ENCODE data around the gene EVX2. TPM values are rescaled to one million over a fixed set of nuclear protein-coding genes. Genes with fewer than 3 reads are reported as not detected.

Gene EVX2
- total and polyA plus RNA-seq, 4 donors, result not detected

DNA sequence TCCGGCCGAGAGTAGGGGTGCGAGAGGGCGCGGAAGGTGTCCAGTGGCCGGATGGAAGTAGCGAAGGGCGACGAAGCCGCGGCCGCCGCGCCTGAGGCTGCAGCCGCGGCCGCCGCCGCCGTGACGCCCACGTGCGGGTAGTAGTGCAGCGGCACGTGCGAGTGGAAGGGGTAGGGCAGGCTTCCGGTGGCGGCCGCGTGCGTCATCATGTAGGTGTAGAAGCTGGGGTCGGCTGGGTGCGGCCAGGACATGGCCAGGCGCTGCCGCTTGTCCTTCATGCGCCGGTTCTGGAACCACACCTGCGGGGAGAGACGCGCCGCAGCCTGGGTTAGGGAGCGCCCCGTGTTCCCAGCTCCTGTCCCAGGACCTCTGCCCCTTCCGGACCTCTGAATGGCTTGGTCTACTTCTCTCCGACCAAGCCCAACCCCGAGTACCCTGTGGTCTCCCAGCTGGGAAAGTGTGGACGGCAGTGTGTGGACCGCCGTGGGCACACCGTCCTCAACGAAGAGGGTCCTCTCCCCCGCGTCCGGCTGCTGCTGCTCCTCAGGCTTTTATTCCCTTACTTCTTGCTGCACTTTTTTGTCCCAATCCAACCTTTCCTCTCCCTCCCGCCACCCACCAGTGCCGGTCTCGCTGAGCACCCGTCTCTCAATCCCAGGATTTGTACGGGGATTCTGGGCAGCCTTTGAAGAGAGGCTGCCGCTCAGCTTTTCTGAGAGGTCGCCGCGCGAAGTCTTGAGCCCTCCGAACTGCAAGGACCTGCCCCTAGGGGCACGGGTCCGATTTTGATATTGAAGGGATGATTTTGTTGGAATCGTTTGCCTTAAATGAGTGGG lies 3.0 kb downstream of the EVX2 start (continued):
- TF ChIP-seq ATF3 (IDR thresholded peaks at IDR 0.05) (no peak), GABPA (IDR thresholded peaks at IDR 0.05 in 1 of 2, conservative IDR thresholded peaks at IDR 0.05 in 1 of 2) (no peak)

- peak; percentile 75 for DNase-seq (ENCODE audit: low spot score)
- 4% methylated on average over 86 of the region's 86 CpGs for WGBS
- H3K27me3 ChIP-seq (ENCODE audit: control insufficient read depth in 4 of 4, insufficient read depth in 4 of 4, low read length in 3 of 4), result peaks cover 8 to 73% (median 39%) of the 10 kb centered on the region in 4 donors
- peaks cover 0 to 16% (median 5%) of the 10 kb centered on the region in 4 donors for H3K4me1 ChIP-seq (ENCODE audit: control insufficient read depth in 4 of 4, insufficient read depth in 4 of 4, low read length in 3 of 4)
- H3K4me3 ChIP-seq (ENCODE audit: low read depth in 1 of 3, low read length in 3 of 3), result peak overlapping the region in 1 of 3 donors; percentile 35
- H3K9me3 ChIP-seq (ENCODE audit: control insufficient read depth in 4 of 4, low read length in 3 of 4), result peaks cover 0 to 27% (median 5%) of the 10 kb centered on the region in 4 donors
- H3K27ac ChIP-seq (ENCODE audit: low read depth in 1 of 2, low read length in 2 of 2), result no peak overlapping the region
- TF ChIP-seq TAF1 (conservative IDR thresholded peaks at IDR 0.05) (no peak), RAD21 (IDR thresholded peaks at IDR 0.05) (peak in 1 of 2 donors; percentile 57)
- TF ChIP-seq, protein P1, sequence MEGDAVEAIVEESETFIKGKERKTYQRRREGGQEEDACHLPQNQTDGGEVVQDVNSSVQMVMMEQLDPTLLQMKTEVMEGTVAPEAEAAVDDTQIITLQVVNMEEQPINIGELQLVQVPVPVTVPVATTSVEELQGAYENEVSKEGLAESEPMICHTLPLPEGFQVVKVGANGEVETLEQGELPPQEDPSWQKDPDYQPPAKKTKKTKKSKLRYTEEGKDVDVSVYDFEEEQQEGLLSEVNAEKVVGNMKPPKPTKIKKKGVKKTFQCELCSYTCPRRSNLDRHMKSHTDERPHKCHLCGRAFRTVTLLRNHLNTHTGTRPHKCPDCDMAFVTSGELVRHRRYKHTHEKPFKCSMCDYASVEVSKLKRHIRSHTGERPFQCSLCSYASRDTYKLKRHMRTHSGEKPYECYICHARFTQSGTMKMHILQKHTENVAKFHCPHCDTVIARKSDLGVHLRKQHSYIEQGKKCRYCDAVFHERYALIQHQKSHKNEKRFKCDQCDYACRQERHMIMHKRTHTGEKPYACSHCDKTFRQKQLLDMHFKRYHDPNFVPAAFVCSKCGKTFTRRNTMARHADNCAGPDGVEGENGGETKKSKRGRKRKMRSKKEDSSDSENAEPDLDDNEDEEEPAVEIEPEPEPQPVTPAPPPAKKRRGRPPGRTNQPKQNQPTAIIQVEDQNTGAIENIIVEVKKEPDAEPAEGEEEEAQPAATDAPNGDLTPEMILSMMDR (IDR thresholded peaks at IDR 0.05; ENCODE audit: low read depth, low read length, missing input control), result peak; percentile 44
- H3K36me3 ChIP-seq (ENCODE audit: control insufficient read depth in 4 of 4, insufficient read depth in 3 of 4, low read depth in 1 of 4, low read length in 3 of 4), result no peaks in the 10 kb centered on the region
- no peak overlapping the region for H3K9ac ChIP-seq (ENCODE audit: low read depth in 1 of 2, low read length in 2 of 2)
These were observed 3.8 kb downstream of the EVX2 start for GRCh38 chr2:176079831-176080539.

DNA sequence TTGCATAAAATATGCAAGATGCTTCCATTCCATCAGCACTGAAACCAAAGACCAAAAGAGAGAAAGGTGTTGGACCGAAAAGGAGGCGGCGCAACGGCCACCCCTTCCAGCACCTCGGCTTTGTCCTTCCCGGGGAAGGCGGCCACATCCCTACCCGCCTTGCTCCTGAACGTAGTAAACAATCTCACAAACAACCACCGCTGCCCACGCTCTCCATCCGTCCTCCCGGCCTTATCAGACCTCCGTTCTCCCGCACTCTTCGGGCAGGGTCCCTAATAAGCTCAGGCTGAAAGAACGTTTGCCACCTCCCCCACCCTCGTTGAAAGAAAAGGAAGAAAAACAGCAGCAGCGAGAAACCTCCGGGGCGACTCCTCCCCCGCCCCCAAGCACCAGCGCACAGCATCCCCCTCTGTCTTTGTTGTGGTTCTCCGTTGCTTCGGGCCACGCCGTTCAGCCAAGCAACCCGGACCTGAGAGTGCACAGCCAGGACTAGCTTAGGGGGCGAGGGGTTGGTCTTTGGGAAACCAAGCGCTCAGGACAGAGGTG lies 4.4 kb downstream of the EVX2 start:
- Histone ChIP-seq H3K9me3 (ENCODE audit: control insufficient read depth in 4 of 4, low read length in 3 of 4) (peaks cover 0 to 27% (median 5%) of the 10 kb centered on the region in 4 donors), H3K27me3 (ENCODE audit: control insufficient read depth in 4 of 4, insufficient read depth in 4 of 4, low read length in 3 of 4) (peaks cover 5 to 68% (median 40%) of the 10 kb centered on the region in 4 donors), H3K4me3 (ENCODE audit: low read depth in 1 of 3, low read length in 3 of 3) (peak overlapping the region in 1 of 3 donors; percentile 35), H3K36me3 (ENCODE audit: control insufficient read depth in 4 of 4, insufficient read depth in 3 of 4, low read depth in 1 of 4, low read length in 3 of 4) (no peaks in the 10 kb centered on the region), H3K4me1 (ENCODE audit: control insufficient read depth in 4 of 4, insufficient read depth in 4 of 4, low read length in 3 of 4) (peaks cover 0 to 16% (median 5%) of the 10 kb centered on the region in 4 donors), H3K9ac (ENCODE audit: low read depth in 1 of 2, low read length in 2 of 2) (no peak overlapping the region), H3K27ac (ENCODE audit: low read depth in 1 of 2, low read length in 2 of 2) (no peak overlapping the region)
- TF ChIP-seq YY1 (IDR thresholded peaks at IDR 0.05) (no peak), FOXA2 (IDR thresholded peaks at IDR 0.05) (no peak), HNF4A (conservative IDR thresholded peaks at IDR 0.05) (no peak), NR2F2 (IDR thresholded peaks at IDR 0.05) (no peak), FOXA1 (IDR thresholded peaks at IDR 0.05) (no peak), SP1 (IDR thresholded peaks at IDR 0.05) (no peak), GABPA (IDR thresholded peaks at IDR 0.05 in 1 of 2, conservative IDR thresholded peaks at IDR 0.05 in 1 of 2) (no peak), ATF3 (IDR thresholded peaks at IDR 0.05) (no peak), HNF4G (IDR thresholded peaks at IDR 0.05) (no peak), TAF1 (conservative IDR thresholded peaks at IDR 0.05) (no peak), JUND (IDR thresholded peaks at IDR 0.05) (no peak), RAD21 (IDR thresholded peaks at IDR 0.05) (no peak)
- TF ChIP-seq, protein P2, sequence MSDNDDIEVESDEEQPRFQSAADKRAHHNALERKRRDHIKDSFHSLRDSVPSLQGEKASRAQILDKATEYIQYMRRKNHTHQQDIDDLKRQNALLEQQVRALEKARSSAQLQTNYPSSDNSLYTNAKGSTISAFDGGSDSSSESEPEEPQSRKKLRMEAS (IDR thresholded peaks at IDR 0.05), result no peak
- TF ChIP-seq, protein P3, sequence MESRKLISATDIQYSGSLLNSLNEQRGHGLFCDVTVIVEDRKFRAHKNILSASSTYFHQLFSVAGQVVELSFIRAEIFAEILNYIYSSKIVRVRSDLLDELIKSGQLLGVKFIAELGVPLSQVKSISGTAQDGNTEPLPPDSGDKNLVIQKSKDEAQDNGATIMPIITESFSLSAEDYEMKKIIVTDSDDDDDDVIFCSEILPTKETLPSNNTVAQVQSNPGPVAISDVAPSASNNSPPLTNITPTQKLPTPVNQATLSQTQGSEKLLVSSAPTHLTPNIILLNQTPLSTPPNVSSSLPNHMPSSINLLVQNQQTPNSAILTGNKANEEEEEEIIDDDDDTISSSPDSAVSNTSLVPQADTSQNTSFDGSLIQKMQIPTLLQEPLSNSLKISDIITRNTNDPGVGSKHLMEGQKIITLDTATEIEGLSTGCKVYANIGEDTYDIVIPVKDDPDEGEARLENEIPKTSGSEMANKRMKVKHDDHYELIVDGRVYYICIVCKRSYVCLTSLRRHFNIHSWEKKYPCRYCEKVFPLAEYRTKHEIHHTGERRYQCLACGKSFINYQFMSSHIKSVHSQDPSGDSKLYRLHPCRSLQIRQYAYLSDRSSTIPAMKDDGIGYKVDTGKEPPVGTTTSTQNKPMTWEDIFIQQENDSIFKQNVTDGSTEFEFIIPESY (IDR thresholded peaks at IDR 0.05), result no peak
- TF ChIP-seq, protein P1 (IDR thresholded peaks at IDR 0.05; ENCODE audit: low read depth, low read length, missing input control), result no peak
- TF ChIP-seq, protein P4, sequence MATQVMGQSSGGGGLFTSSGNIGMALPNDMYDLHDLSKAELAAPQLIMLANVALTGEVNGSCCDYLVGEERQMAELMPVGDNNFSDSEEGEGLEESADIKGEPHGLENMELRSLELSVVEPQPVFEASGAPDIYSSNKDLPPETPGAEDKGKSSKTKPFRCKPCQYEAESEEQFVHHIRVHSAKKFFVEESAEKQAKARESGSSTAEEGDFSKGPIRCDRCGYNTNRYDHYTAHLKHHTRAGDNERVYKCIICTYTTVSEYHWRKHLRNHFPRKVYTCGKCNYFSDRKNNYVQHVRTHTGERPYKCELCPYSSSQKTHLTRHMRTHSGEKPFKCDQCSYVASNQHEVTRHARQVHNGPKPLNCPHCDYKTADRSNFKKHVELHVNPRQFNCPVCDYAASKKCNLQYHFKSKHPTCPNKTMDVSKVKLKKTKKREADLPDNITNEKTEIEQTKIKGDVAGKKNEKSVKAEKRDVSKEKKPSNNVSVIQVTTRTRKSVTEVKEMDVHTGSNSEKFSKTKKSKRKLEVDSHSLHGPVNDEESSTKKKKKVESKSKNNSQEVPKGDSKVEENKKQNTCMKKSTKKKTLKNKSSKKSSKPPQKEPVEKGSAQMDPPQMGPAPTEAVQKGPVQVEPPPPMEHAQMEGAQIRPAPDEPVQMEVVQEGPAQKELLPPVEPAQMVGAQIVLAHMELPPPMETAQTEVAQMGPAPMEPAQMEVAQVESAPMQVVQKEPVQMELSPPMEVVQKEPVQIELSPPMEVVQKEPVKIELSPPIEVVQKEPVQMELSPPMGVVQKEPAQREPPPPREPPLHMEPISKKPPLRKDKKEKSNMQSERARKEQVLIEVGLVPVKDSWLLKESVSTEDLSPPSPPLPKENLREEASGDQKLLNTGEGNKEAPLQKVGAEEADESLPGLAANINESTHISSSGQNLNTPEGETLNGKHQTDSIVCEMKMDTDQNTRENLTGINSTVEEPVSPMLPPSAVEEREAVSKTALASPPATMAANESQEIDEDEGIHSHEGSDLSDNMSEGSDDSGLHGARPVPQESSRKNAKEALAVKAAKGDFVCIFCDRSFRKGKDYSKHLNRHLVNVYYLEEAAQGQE (IDR thresholded peaks at IDR 0.05), result no peak
- peak; percentile 30 for DNase-seq (ENCODE audit: low spot score)
- 6% methylated on average over 30 of the region's 30 CpGs for WGBS

Data from liver (tissue), 9 donors.